ENCODE measurements around the gene AFF3.
"Not testable (repeated sequence)": the region's sequence is repeated elsewhere in the genome, so short reads cannot be mapped to it uniquely, and the experiment has no call there.

AFF3 gene

GRCh38 chr2:99776206-99776905, 366.0 kb downstream of the AFF3 start:
- DNase-seq = no peak

GRCh38 chr2:99775585-99775984, 366.8 kb downstream of the AFF3 start:
- no peak for DNase-seq

GRCh38 chr2:99773642-99774041, 368.7 kb downstream of the AFF3 start:
- not testable (repeated sequence) for DNase-seq

GRCh38 chr2:99772591-99773331, 369.6 kb downstream of the AFF3 start:
- DNase-seq = no peak

GRCh38 chr2:99771681-99772333, 370.6 kb downstream of the AFF3 start:
- DNase-seq = no peak

GRCh38 chr2:99770876-99771275, 371.5 kb downstream of the AFF3 start:
- DNase-seq = no peak

GRCh38 chr2:99765731-99766318, 376.6 kb downstream of the AFF3 start:
- DNase-seq = no peak

- DNase-seq = no peak
Measured at GRCh38 chr2:99763764-99764163, 378.6 kb downstream of the AFF3 start.

- no peak for DNase-seq
Measured at GRCh38 chr2:99762714-99763113, 379.7 kb downstream of the AFF3 start.

- DNase-seq = no peak
Measured at GRCh38 chr2:99757611-99758114, 384.7 kb downstream of the AFF3 start.

- DNase-seq = no peak
Measured at GRCh38 chr2:99756059-99756458, 386.3 kb downstream of the AFF3 start.

- DNase-seq = no peak
Measured at GRCh38 chr2:99754210-99754609, 388.2 kb downstream of the AFF3 start.

GRCh38 chr2:99753505-99753904, 388.9 kb downstream of the AFF3 start:
- DNase-seq = no peak

- no peak for DNase-seq
Measured at GRCh38 chr2:99748344-99748743, 394.0 kb downstream of the AFF3 start.

GRCh38 chr2:99747842-99748241, 394.5 kb downstream of the AFF3 start:
- DNase-seq = no peak

GRCh38 chr2:99743146-99743545, 399.2 kb downstream of the AFF3 start:
- no peak for DNase-seq

- no peak for DNase-seq
Measured at GRCh38 chr2:99737537-99737936, 404.9 kb downstream of the AFF3 start.

GRCh38 chr2:99735753-99736152, 406.6 kb downstream of the AFF3 start:
- DNase-seq = no peak

- not testable (repeated sequence) for DNase-seq
Measured at GRCh38 chr2:99735314-99735713, 407.1 kb downstream of the AFF3 start.

- DNase-seq = no peak
Measured at GRCh38 chr2:99734236-99734635, 408.2 kb downstream of the AFF3 start.

GRCh38 chr2:99729104-99730025, 413.0 kb downstream of the AFF3 start:
- no peak for DNase-seq

- DNase-seq = no peak
Measured at GRCh38 chr2:99728166-99728565, 414.2 kb downstream of the AFF3 start.

Data from NCI-H2171 treated with DMSO at 0.1 percent for 48 hours (cell line).